ENCODE data around the gene KYAT1.
"Not testable (repeated sequence)": the region's sequence is repeated elsewhere in the genome, so short reads cannot be mapped to it uniquely, and the experiment has no call there.

KYAT1 gene

DNA sequence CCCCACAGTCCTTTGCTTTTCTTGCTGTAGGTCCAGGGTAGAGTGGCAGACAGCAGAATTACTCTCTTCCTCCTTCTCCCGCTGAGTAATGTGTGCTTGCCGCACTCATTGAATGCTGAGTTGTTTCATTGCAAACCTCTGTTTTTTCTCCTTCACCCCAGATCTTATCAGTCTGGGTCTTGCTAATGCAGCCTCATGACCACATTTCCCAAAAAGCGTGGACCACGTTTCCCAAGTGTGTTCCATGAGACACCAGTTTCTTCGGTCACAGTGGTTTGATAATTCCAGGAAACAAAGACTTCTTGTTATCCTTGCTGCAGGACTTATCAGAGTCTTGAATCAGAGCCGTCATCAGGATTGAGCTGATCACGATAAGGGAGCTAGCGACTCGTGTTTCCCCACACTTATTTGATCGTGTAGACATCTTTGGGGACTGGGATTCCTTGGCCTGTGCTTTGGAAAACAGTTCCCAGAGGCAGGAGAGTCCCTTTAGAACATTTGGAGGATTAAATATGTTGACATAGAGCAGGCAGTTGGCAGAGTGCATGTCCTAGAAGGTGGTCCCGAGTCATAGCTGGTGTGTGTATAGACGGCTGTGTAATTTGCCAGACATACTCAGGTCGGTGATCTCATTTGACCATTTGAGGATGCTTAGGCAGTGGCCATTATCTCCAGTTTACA, 4.6 kb upstream of the KYAT1 start:
- Histone ChIP-seq H3K36me3 (ENCODE audit: control insufficient read depth, insufficient read depth, low read length) (peaks cover 13% of the 10 kb centered on the region), H3K27ac (ENCODE audit: insufficient read depth, low read depth, low read length, poor library complexity, severe bottlenecking) (no peak overlapping the region), H3K27me3 (ENCODE audit: control insufficient read depth, insufficient read depth, low read length, poor library complexity, severe bottlenecking) (no peaks in the 10 kb centered on the region), H3K4me3 (ENCODE audit: insufficient read depth, low read depth, low read length) (no peak overlapping the region), H3K9me3 (ENCODE audit: control insufficient read depth, low read length) (no peaks in the 10 kb centered on the region), H3K4me1 (ENCODE audit: control insufficient read depth, insufficient read depth, low read length) (peaks cover 10% of the 10 kb centered on the region)
- 95 to 96% methylated on average over 13 of the region's 13 CpGs for WGBS, 2 experiments

DNA sequence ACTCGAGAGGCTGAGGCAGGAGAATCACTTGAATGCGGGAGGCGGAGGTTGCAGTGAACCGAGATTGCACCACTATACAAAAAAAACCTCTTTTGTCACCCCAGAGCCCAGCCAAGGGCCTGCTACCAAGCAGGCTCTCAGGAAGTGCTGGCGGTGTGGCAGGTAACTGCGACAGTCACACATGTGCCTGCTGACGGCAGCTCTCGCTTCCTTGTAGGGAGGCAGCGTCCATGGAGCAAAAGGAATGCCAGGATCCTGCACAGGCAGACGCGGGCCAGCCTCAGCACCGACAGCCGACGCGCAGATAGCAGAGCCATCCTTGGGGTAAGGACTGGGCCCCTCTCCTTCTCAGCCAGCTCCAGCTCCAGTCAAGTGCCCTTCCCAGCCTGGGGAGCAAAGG, 4.0 kb upstream of the KYAT1 start:
- no peak overlapping the region for H3K4me3 ChIP-seq (ENCODE audit: insufficient read depth, low read depth, low read length)
- H3K27ac ChIP-seq (ENCODE audit: insufficient read depth, low read depth, low read length, poor library complexity, severe bottlenecking) = no peak overlapping the region
- peaks cover 13% of the 10 kb centered on the region for H3K36me3 ChIP-seq (ENCODE audit: control insufficient read depth, insufficient read depth, low read length)
- 94 to 95% methylated on average over 15 of the region's 15 CpGs for WGBS, 2 experiments
- H3K4me1 ChIP-seq (ENCODE audit: control insufficient read depth, insufficient read depth, low read length) = peaks cover 10% of the 10 kb centered on the region
- no peaks in the 10 kb centered on the region for H3K9me3 ChIP-seq (ENCODE audit: control insufficient read depth, low read length)
- no peaks in the 10 kb centered on the region for H3K27me3 ChIP-seq (ENCODE audit: control insufficient read depth, insufficient read depth, low read length, poor library complexity, severe bottlenecking)

DNA sequence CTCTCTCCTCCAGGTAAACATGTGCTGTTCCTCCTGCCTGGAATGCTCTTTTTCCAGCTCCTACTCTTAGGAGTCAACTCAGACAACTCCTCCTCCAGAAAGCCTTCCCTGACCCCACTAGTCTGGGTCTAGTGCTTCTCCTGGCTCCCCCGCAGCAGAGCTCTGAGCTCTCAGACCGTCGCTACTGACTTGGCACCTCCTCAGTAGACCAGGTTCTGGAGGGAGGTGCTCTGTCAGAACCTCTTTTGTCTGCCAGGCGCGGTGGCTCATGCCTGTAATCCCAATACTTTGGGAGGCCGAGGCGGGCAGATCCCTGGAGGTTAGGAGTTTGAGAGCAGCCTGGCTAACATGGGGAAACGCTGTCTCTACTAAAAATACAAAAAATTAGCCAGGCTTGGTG, 3.6 kb upstream of the KYAT1 start:
- Histone ChIP-seq H3K27ac (ENCODE audit: insufficient read depth, low read depth, low read length, poor library complexity, severe bottlenecking) (no peak overlapping the region), H3K4me3 (ENCODE audit: insufficient read depth, low read depth, low read length) (no peak overlapping the region), H3K36me3 (ENCODE audit: control insufficient read depth, insufficient read depth, low read length) (peaks cover 13% of the 10 kb centered on the region), H3K4me1 (ENCODE audit: control insufficient read depth, insufficient read depth, low read length) (peaks cover 10% of the 10 kb centered on the region), H3K9me3 (ENCODE audit: control insufficient read depth, low read length) (no peaks in the 10 kb centered on the region), H3K27me3 (ENCODE audit: control insufficient read depth, insufficient read depth, low read length, poor library complexity, severe bottlenecking) (no peaks in the 10 kb centered on the region)
- 90 to 92% methylated on average over 8 of the region's 8 CpGs for WGBS, 2 experiments

GRCh38 chr9:128884164-128884563, 2.4 kb upstream of the KYAT1 start:
- Histone ChIP-seq H3K4me1 (ENCODE audit: control insufficient read depth, insufficient read depth, low read length) (peaks cover 10% of the 10 kb centered on the region), H3K36me3 (ENCODE audit: control insufficient read depth, insufficient read depth, low read length) (peaks cover 13% of the 10 kb centered on the region), H3K27me3 (ENCODE audit: control insufficient read depth, insufficient read depth, low read length, poor library complexity, severe bottlenecking) (no peaks in the 10 kb centered on the region), H3K27ac (ENCODE audit: insufficient read depth, low read depth, low read length, poor library complexity, severe bottlenecking) (no peak overlapping the region), H3K9me3 (ENCODE audit: control insufficient read depth, low read length) (no peaks in the 10 kb centered on the region), H3K4me3 (ENCODE audit: insufficient read depth, low read depth, low read length) (no peak overlapping the region)
- 96 to 97% methylated on average over 2 of the region's 2 CpGs for WGBS, 2 experiments

- Histone ChIP-seq H3K36me3 (ENCODE audit: control insufficient read depth, insufficient read depth, low read length) (peaks cover 11% of the 10 kb centered on the region), H3K27me3 (ENCODE audit: control insufficient read depth, insufficient read depth, low read length, poor library complexity, severe bottlenecking) (no peaks in the 10 kb centered on the region), H3K27ac (ENCODE audit: insufficient read depth, low read depth, low read length, poor library complexity, severe bottlenecking) (no peak overlapping the region), H3K9me3 (ENCODE audit: control insufficient read depth, low read length) (no peaks in the 10 kb centered on the region), H3K4me3 (ENCODE audit: insufficient read depth, low read depth, low read length) (peak overlapping the region; percentile 91), H3K4me1 (ENCODE audit: control insufficient read depth, insufficient read depth, low read length) (peaks cover 8% of the 10 kb centered on the region)
- 5 to 7% methylated on average over 19 of the region's 19 CpGs for WGBS, 2 experiments
These were observed 1.2 kb upstream of the KYAT1 start for GRCh38 chr9:128882677-128883603.

DNA sequence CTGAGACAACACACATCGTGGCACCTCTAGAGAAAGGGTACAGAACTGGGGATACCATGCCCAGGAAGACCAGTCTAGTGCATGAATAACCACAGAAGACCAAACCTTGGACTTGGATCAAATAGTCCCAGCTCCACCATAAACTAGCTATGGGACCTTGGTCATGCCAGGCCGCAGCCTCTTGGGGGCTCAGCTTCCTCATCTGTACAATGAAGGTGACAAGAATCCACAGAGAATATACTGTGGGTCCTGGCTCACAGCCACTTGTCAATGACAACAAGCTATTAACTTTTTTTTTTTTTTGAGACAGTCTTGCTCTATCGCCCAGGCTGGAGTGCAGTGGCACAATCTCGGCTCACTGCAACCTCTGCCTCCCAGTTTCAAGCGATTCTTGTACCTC, 3.9 kb downstream of the KYAT1 start:
- WGBS, 2 experiments = 92 to 97% methylated on average over 5 of the region's 5 CpGs
- no peak overlapping the region for H3K27ac ChIP-seq (ENCODE audit: insufficient read depth, low read depth, low read length, poor library complexity, severe bottlenecking)
- H3K27me3 ChIP-seq (ENCODE audit: control insufficient read depth, insufficient read depth, low read length, poor library complexity, severe bottlenecking) = no peaks in the 10 kb centered on the region

DNA sequence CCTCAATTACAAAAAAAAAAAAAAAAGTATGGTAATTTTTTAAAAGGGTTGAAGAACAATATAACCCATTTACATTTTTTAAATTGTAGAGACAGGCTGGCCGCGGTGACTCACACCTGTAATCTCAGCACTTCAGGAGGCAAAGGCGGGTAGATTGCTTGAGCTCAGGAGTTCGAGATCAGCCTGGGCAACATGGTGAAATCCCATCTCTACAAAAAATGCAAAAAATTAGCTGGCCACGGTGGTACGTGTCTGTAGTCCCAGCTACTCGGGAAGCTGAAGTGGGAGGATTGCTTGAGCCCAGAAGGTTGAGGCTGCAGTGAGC, 10.8 kb downstream of the KYAT1 start:
- H3K4me1 ChIP-seq (ENCODE audit: control insufficient read depth, insufficient read depth, low read length) = not testable (repeated sequence)

More for the DNA sequence above, 3.9 kb downstream of the KYAT1 start:
- no peaks in the 10 kb centered on the region for H3K4me1 ChIP-seq (ENCODE audit: control insufficient read depth, insufficient read depth, low read length)
- H3K36me3 ChIP-seq (ENCODE audit: control insufficient read depth, insufficient read depth, low read length) = no peaks in the 10 kb centered on the region
- H3K9me3 ChIP-seq (ENCODE audit: control insufficient read depth, low read length) = no peaks in the 10 kb centered on the region
- H3K4me3 ChIP-seq (ENCODE audit: insufficient read depth, low read depth, low read length) = no peak overlapping the region

DNA sequence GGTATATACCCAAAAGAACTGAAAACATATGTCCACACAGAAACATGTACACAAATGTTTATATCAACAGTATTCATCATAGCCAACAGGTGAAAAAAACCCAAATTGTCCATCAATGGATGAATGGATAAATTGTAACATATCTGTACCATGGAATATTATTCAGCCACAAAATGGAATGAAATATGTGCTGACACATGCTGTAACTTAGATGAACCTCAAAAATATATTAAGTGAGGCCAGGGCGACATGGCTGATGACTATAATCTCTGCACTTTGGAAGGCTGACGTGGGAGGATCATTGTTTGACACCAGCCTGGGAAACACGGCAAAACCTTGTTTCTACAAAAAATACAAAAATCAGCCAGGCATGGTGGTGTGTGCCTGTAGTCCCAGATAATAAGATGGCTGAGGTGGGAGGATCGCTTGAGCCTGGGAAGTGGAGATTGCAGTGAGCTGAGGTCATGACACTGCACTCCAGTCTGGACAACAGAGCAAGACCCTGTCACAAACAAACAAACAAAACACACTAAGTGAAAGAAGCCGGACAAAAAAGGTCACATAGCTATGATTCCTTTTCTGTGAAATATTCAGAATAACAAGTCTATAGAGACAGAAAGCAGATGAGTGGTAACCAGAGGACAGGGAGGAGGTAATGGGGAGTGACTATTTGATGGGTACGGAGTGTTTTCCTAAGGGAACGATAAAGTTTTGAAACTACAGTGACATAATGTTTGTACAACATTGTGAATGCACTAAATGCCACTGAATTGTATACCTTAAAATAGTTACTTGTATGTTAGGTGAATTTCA, 11.4 kb downstream of the KYAT1 start:
- Histone ChIP-seq H3K4me1 (ENCODE audit: control insufficient read depth, insufficient read depth, low read length) (no peaks in the 10 kb centered on the region), H3K4me3 (ENCODE audit: insufficient read depth, low read depth, low read length) (no peak overlapping the region), H3K9me3 (ENCODE audit: control insufficient read depth, low read length) (no peaks in the 10 kb centered on the region), H3K27ac (ENCODE audit: insufficient read depth, low read depth, low read length, poor library complexity, severe bottlenecking) (no peak overlapping the region), H3K36me3 (ENCODE audit: control insufficient read depth, insufficient read depth, low read length) (no peaks in the 10 kb centered on the region), H3K27me3 (ENCODE audit: control insufficient read depth, insufficient read depth, low read length, poor library complexity, severe bottlenecking) (no peaks in the 10 kb centered on the region)
- 93 to 95% methylated on average over 7 of the region's 7 CpGs for WGBS, 2 experiments

More for the DNA sequence above, 10.8 kb downstream of the KYAT1 start:
- H3K36me3 ChIP-seq (ENCODE audit: control insufficient read depth, insufficient read depth, low read length); H3K27ac ChIP-seq (ENCODE audit: insufficient read depth, low read depth, low read length, poor library complexity, severe bottlenecking); H3K27me3 ChIP-seq (ENCODE audit: control insufficient read depth, insufficient read depth, low read length, poor library complexity, severe bottlenecking); H3K4me3 ChIP-seq (ENCODE audit: insufficient read depth, low read depth, low read length); H3K9me3 ChIP-seq (ENCODE audit: control insufficient read depth, low read length): not testable (repeated sequence)
- WGBS, 2 experiments = 88 to 94% methylated on average over 7 of the region's 7 CpGs

GRCh38 chr9:128863647-128864046, 18.1 kb downstream of the KYAT1 start:
- Histone ChIP-seq H3K36me3 (ENCODE audit: control insufficient read depth, insufficient read depth, low read length) (no peaks in the 10 kb centered on the region), H3K27ac (ENCODE audit: insufficient read depth, low read depth, low read length, poor library complexity, severe bottlenecking) (no peak overlapping the region), H3K4me1 (ENCODE audit: control insufficient read depth, insufficient read depth, low read length) (no peaks in the 10 kb centered on the region), H3K9me3 (ENCODE audit: control insufficient read depth, low read length) (no peaks in the 10 kb centered on the region), H3K27me3 (ENCODE audit: control insufficient read depth, insufficient read depth, low read length, poor library complexity, severe bottlenecking) (no peaks in the 10 kb centered on the region), H3K4me3 (ENCODE audit: insufficient read depth, low read depth, low read length) (no peak overlapping the region)
- 32 to 36% methylated on average over 10 of the region's 10 CpGs for WGBS, 2 experiments

GRCh38 chr9:128862401-128862851, 19.3 kb downstream of the KYAT1 start:
- no peak overlapping the region for H3K27ac ChIP-seq (ENCODE audit: insufficient read depth, low read depth, low read length, poor library complexity, severe bottlenecking)
- no peaks in the 10 kb centered on the region for H3K4me1 ChIP-seq (ENCODE audit: control insufficient read depth, insufficient read depth, low read length)
- WGBS, 2 experiments = 95% methylated on average over 6 of the region's 6 CpGs
- no peaks in the 10 kb centered on the region for H3K27me3 ChIP-seq (ENCODE audit: control insufficient read depth, insufficient read depth, low read length, poor library complexity, severe bottlenecking)
- H3K4me3 ChIP-seq (ENCODE audit: insufficient read depth, low read depth, low read length) = no peak overlapping the region
- H3K36me3 ChIP-seq (ENCODE audit: control insufficient read depth, insufficient read depth, low read length) = no peaks in the 10 kb centered on the region
- H3K9me3 ChIP-seq (ENCODE audit: control insufficient read depth, low read length) = no peaks in the 10 kb centered on the region

All from ectodermal cell (in vitro differentiated cells).